GM12892 (cell line): ENCODE results near the gene ZNF580.

ENCODE experiments used
- POLR2A ChIP-seq: IDR thresholded peaks from 2 replicates; pipeline ENCODE4 v1.6.1; 2011; ENCODE audit warnings: low read depth, low read length, control low read depth
- POLR2AphosphoS5 ChIP-seq: IDR thresholded peaks from 2 replicates; pipeline ENCODE4 v1.6.1; 2011; ENCODE audit warnings: low read depth, low read length, control low read depth

DNA sequence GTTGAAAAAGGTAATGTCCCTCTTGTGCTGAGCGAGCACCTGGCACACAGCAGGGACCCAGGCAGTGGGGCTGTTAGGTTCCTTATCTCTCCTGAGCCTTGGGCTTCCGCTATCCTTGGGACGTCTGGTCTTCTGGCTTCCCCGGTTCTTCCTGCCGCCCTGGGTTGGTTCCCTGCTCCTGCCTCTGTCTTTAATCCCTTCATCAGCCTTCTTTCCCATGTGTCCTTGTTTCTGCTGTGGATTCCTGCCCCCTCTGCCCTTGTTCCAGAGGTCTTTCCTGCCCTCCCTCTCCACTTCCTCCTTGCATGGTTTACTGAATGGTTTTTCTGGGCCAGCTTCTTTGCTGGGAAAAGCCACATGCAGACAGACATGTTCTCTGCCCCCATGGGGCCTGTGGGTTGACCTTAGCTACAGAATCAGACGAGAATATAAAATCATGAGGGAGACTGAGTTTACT lies 36.8 kb downstream of the ZNF580 start:
- TF ChIP-seq POLR2A: no peak
- TF ChIP-seq POLR2AphosphoS5: no peak
